ENCODE measurements around the gene MFSD11.
"Not testable (repeated sequence)": the region's sequence is repeated elsewhere in the genome, so short reads cannot be mapped to it uniquely, and the experiment has no call there.

The MFSD11 gene

GRCh38 chr17:76737676-76738467 lies at the start of gene MFSD11:
MFSD11 (plus strand) TSS chr17:76738119; CDS start chr17:76738353, 234 bp downstream.
- DNase-seq: peak; percentile 93 to 97

- DNase-seq: no peak
Measured at GRCh38 chr17:76688165-76688622, 49.7 kb upstream of the MFSD11 start.

- DNase-seq: no peak
Measured at GRCh38 chr17:76689859-76690258, 48.1 kb upstream of the MFSD11 start.

GRCh38 chr17:76690596-76691280 lies 47.2 kb upstream of the MFSD11 start:
- no peak for DNase-seq

GRCh38 chr17:76691379-76692191 lies 46.3 kb upstream of the MFSD11 start:
- DNase-seq: no peak

- DNase-seq: no peak
Measured at GRCh38 chr17:76695059-76695831, 42.7 kb upstream of the MFSD11 start.

GRCh38 chr17:76696763-76697701 lies 40.9 kb upstream of the MFSD11 start:
- DNase-seq: no peak

- no peak for DNase-seq
Measured at GRCh38 chr17:76697702-76698465, 40.0 kb upstream of the MFSD11 start.

GRCh38 chr17:76698466-76698977 lies 39.4 kb upstream of the MFSD11 start:
- DNase-seq: not testable (repeated sequence)

- peak in 1 of 2 experiments; percentile 36 for DNase-seq
Measured at GRCh38 chr17:76700270-76700616, 37.7 kb upstream of the MFSD11 start.

GRCh38 chr17:76700617-76701470 lies 37.1 kb upstream of the MFSD11 start:
- peak; percentile 66 to 68 for DNase-seq

- DNase-seq: no peak
Measured at GRCh38 chr17:76701471-76701967, 36.4 kb upstream of the MFSD11 start.

- DNase-seq: no peak
Measured at GRCh38 chr17:76702076-76702475, 35.8 kb upstream of the MFSD11 start.

- peak; percentile 65 to 80 for DNase-seq
Measured at GRCh38 chr17:76702941-76703637, 34.8 kb upstream of the MFSD11 start.

- DNase-seq: peak; percentile 67 to 72
Measured at GRCh38 chr17:76704805-76705204, 33.1 kb upstream of the MFSD11 start.

GRCh38 chr17:76706817-76707216 lies 31.1 kb upstream of the MFSD11 start:
- DNase-seq: no peak

- DNase-seq: no peak
Measured at GRCh38 chr17:76707985-76708807, 29.7 kb upstream of the MFSD11 start.
